HepG2 (cell line): ENCODE results near the gene SFXN5. TPM values are rescaled to one million over a fixed set of nuclear protein-coding genes. Genes with fewer than 3 reads are reported as not detected.

Experiments
- CENPX ChIP-seq: sonication (generic); formaldehyde crosslinking; IDR thresholded peaks from 2 replicates; pipeline ENCODE4 v1.9.0; 2021; ENCODE audit warnings: mild to moderate bottlenecking, missing genetic modification reagents, moderate library complexity
- GTF2F1 ChIP-seq: fragments of 150-350 bp; IDR thresholded peaks from 2 replicates; pipeline ENCODE4 v1.6.1; 2014; ENCODE audit warnings: low read length
- JUN ChIP-seq: sonication (generic); formaldehyde crosslinking; IDR thresholded peaks from 2 replicates; pipeline ENCODE4 v1.4.0; 2020; ENCODE audit warnings: mild to moderate bottlenecking, missing genetic modification reagents
- KLF16 ChIP-seq, 2 experiments: sonication (generic) in 1 of 2; formaldehyde crosslinking in 1 of 2; IDR thresholded peaks; 2 replicates each; pipeline versions ENCODE4 v1.6.1 to v1.8.0; 2016 to 2023; ENCODE audit warnings: missing genetic modification reagents in 2 of 2, missing compliant biosample characterization in 1 of 2
- PHF20 ChIP-seq: sonication (generic); formaldehyde crosslinking; IDR thresholded peaks from 2 replicates; pipeline ENCODE4 v1.5.0; 2020; ENCODE audit warnings: mild to moderate bottlenecking, missing genetic modification reagents
- PITX1 ChIP-seq: sonication (generic); formaldehyde crosslinking; IDR thresholded peaks from 2 replicates; pipeline ENCODE4 v1.5.1; 2020; ENCODE audit warnings: mild to moderate bottlenecking, missing genetic modification reagents
- REXO4 ChIP-seq: sonication (generic); formaldehyde crosslinking; IDR thresholded peaks from 2 replicates; pipeline ENCODE4 v1.8.0; 2022; ENCODE audit warnings: missing genetic modification reagents, mild to moderate bottlenecking, borderline replicate concordance
- SMAD3 ChIP-seq: sonication (generic); formaldehyde crosslinking; IDR thresholded peaks from 2 replicates; pipeline ENCODE4 v1.4.0; 2020; ENCODE audit warnings: missing genetic modification reagents
- SOX6 ChIP-seq, 2 experiments: fragments of 450-650 bp in 1 of 2; sonication (generic) in 1 of 2; formaldehyde crosslinking in 1 of 2; IDR thresholded peaks; 2 replicates each; pipeline versions ENCODE4 v1.4.0 to v1.6.1; 2017 to 2020; ENCODE audit warnings: antibody characterized with exemption in 1 of 2, mild to moderate bottlenecking in 1 of 2, missing genetic modification reagents in 1 of 2
- STAG1 ChIP-seq: sonication (generic); formaldehyde crosslinking; IDR thresholded peaks from 2 replicates; pipeline ENCODE4 v1.4.0; 2020; ENCODE audit warnings: missing genetic modification reagents
- ZBTB37 ChIP-seq: sonication (generic); formaldehyde crosslinking; IDR thresholded peaks from 2 replicates; pipeline ENCODE4 v1.4.0; 2020; ENCODE audit warnings: mild to moderate bottlenecking, missing genetic modification reagents
- ZC3H4 ChIP-seq: sonication (generic); formaldehyde crosslinking; IDR thresholded peaks from 2 replicates; pipeline ENCODE4 v1.4.0; 2020; ENCODE audit warnings: missing genetic modification reagents, borderline replicate concordance
- ZGPAT ChIP-seq: IDR thresholded peaks from 2 replicates; pipeline ENCODE4 v1.6.1; 2016; ENCODE audit warnings: mild to moderate bottlenecking
- ZNF17 ChIP-seq: sonication (generic); formaldehyde crosslinking; IDR thresholded peaks from 2 replicates; pipeline ENCODE4 v1.5.0; 2020; ENCODE audit warnings: mild to moderate bottlenecking, missing genetic modification reagents
- ZNF24 ChIP-seq: fragments of 450-650 bp; IDR thresholded peaks from 2 replicates; pipeline ENCODE4 v1.6.1; 2017; ENCODE audit warnings: antibody characterized with exemption, mild to moderate bottlenecking
- ZNF263 ChIP-seq: sonication (generic); formaldehyde crosslinking; IDR thresholded peaks from 2 replicates; pipeline ENCODE4 v1.4.0; 2020; ENCODE audit warnings: missing genetic modification reagents
- ZNF570 ChIP-seq: sonication (generic); formaldehyde crosslinking; IDR thresholded peaks from 2 replicates; pipeline ENCODE4 v1.4.0; 2020; ENCODE audit warnings: mild to moderate bottlenecking, missing genetic modification reagents, borderline replicate concordance
- ZNF619 ChIP-seq: sonication (generic); formaldehyde crosslinking; IDR thresholded peaks from 2 replicates; pipeline ENCODE4 v1.4.0; 2020; ENCODE audit warnings: mild to moderate bottlenecking, missing genetic modification reagents
- ZNF83 ChIP-seq: sonication (generic); formaldehyde crosslinking; IDR thresholded peaks from 2 replicates; pipeline ENCODE4 v1.4.0; 2020; ENCODE audit warnings: missing genetic modification reagents, mild to moderate bottlenecking, borderline replicate concordance
- ZNF850 ChIP-seq: sonication (generic); formaldehyde crosslinking; conservative IDR thresholded peaks from 2 replicates; pipeline ENCODE4 v1.9.0; 2021; ENCODE audit warnings: mild to moderate bottlenecking, missing genetic modification reagents
- polyA plus RNA-seq, 8 experiments: library from polyadenylated mRNA; depleted of rRNA in 3 of 8; stranded (reverse) in 7 of 8; unstranded in 1 of 8; fragments of >200 nt; fragmentation: Illumina TruSeq in 4 of 8; extraction: Trizol in 4 of 8; gene quantifications; 2 replicates each; pipeline versions ENCODE4 v1.2.1 to v1.2.3, GENCODE V29; 2011 to 2016; ENCODE audit warnings: low read depth in 4 of 8, missing spikeins in 1 of 8, mixed read lengths in 1 of 8; ENCODE audit not compliant: insufficient read depth in 1 of 8
- total RNA-seq, 5 experiments: library from RNA; depleted of rRNA; stranded (reverse); fragments of >200 nt; fragmentation: Illumina TruSeq; extraction: Trizol; gene quantifications; 2 replicates each; pipeline ENCODE4 v1.2.3, GENCODE V29; 2016; ENCODE audit warnings: low read depth in 1 of 5
- TF ChIP-seq, protein P1 (sequence below): sonication (generic); formaldehyde crosslinking; IDR thresholded peaks from 2 replicates; pipeline ENCODE4 v1.5.0; 2020; ENCODE audit warnings: mild to moderate bottlenecking, missing genetic modification reagents

Gene SFXN5
- total and polyA plus RNA-seq, 2 of the 13 experiments (the other 11 are each of a cell fraction or from before 2014, with no cell fraction given), result 34.9 to 37.4 TPM

DNA sequence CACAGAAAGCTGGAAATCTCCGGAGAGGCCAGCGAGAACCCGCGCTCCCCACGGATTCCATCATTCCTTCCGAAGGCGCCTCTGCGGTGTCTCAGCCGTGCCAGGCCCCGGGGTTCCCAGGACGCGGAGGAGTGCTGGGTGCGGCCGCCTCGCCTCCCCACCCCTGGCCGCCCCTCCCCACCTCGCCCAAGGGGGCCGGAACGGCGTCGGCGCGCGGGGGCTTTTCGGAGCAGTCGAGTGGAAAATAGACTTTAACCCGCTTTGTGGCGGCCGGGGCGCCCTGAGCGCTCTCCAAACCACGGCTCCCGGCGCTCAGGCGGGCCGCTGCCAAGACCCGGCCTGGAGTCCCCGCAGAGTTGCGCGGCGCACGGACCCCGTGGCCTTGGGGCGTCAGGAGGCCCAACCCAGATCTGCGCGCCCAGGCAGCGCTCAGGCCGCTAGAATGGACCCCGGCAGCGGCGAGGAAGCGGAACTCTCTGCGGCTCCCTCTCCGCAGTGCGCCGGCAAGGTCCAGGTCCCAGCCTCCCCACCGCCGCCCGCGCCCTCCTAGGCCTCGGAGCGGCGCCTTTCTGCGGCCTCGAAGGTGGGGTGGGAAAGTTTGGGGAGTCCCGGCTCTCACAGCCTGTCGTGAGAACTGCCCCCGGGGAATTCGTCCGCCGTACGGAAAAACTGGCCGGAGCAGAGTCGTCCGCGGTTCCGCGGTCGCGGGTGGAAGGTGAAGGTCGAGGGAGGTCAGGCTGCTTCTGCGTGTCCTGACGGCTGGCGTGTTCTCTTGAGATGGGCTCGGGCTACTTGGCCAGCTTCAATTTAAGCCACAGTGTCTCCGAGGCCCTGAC lies 155.4 kb downstream of the SFXN5 start (continued):
- TF ChIP-seq, protein P1, sequence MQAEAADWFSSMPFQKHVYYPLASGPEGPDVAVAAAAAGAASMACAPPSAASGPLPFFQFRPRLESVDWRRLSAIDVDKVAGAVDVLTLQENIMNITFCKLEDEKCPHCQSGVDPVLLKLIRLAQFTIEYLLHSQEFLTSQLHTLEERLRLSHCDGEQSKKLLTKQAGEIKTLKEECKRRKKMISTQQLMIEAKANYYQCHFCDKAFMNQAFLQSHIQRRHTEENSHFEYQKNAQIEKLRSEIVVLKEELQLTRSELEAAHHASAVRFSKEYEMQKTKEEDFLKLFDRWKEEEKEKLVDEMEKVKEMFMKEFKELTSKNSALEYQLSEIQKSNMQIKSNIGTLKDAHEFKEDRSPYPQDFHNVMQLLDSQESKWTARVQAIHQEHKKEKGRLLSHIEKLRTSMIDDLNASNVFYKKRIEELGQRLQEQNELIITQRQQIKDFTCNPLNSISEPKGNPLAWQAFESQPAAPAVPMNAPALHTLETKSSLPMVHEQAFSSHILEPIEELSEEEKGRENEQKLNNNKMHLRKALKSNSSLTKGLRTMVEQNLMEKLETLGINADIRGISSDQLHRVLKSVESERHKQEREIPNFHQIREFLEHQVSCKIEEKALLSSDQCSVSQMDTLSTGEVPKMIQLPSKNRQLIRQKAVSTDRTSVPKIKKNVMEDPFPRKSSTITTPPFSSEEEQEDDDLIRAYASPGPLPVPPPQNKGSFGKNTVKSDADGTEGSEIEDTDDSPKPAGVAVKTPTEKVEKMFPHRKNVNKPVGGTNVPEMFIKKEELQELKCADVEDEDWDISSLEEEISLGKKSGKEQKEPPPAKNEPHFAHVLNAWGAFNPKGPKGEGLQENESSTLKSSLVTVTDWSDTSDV (CRISPR knock-in tag), result no peak; the same call in 1 of the 2 replicates
- TF ChIP-seq GTF2F1, result no peak
- no peak for TF ChIP-seq ZNF619 (CRISPR knock-in tag)
- TF ChIP-seq ZNF570 (CRISPR knock-in tag), result no peak
- no peak for TF ChIP-seq ZNF17 (CRISPR knock-in tag)
- 0 out of 2 replicates have a peak, but pooled peaks have one; percentile 47 for TF ChIP-seq ZNF263
- no peak for TF ChIP-seq SOX6 (IDR thresholded peaks at IDR 0.05)
- peak; percentile 63 for TF ChIP-seq SOX6 (CRISPR knock-in tag; IDR thresholded peaks at IDR 0.05)
- no peak for TF ChIP-seq JUN (CRISPR knock-in tag)
- peak; percentile 80 for TF ChIP-seq PITX1 (CRISPR knock-in tag)
- TF ChIP-seq REXO4 (CRISPR knock-in tag), result no peak
- peak; percentile 46; the same call in 1 of the 2 replicates for TF ChIP-seq SMAD3
- TF ChIP-seq ZBTB37, result no peak
- no peak for TF ChIP-seq ZC3H4
- TF ChIP-seq ZNF850 (CRISPR knock-in tag), result no peak
- TF ChIP-seq KLF16 (CRISPR knock-in tag; IDR thresholded peaks at IDR 0.05), result peak in 1 of 2 experiments; percentile 78; a peak in 2 of 4 replicates
- TF ChIP-seq ZNF24, result no peak
- peak; percentile 58 for TF ChIP-seq PHF20 (CRISPR knock-in tag)
- peak; percentile 69; the same call in 1 of the 2 replicates for TF ChIP-seq ZGPAT
- no peak for TF ChIP-seq CENPX (CRISPR knock-in tag)
- 0 out of 2 replicates have a peak, but pooled peaks have one; percentile 24 for TF ChIP-seq ZNF83 (CRISPR knock-in tag)
- no peak for TF ChIP-seq STAG1 (CRISPR knock-in tag)
